ENCODE measurements around the gene TMPRSS6.

The TMPRSS6 gene

GRCh38 chr22:37112084-37112728, 2.7 kb upstream of the TMPRSS6 start:
- no peak for DNase-seq

- DNase-seq = no peak
Measured at GRCh38 chr22:37111156-37111717, 1.7 kb upstream of the TMPRSS6 start.

- DNase-seq = no peak
Measured at GRCh38 chr22:37107816-37108621, 1.5 kb downstream of the TMPRSS6 start.

- DNase-seq = no peak
Measured at GRCh38 chr22:37105990-37106389, 3.5 kb downstream of the TMPRSS6 start.

- DNase-seq = no peak
Measured at GRCh38 chr22:37105154-37105553, 4.4 kb downstream of the TMPRSS6 start.

GRCh38 chr22:37103656-37104452, 5.7 kb downstream of the TMPRSS6 start:
- DNase-seq = no peak

- DNase-seq = no peak
Measured at GRCh38 chr22:37103151-37103550, 6.4 kb downstream of the TMPRSS6 start.

- DNase-seq = no peak
Measured at GRCh38 chr22:37101311-37102066, 8.0 kb downstream of the TMPRSS6 start.

- DNase-seq = no peak
Measured at GRCh38 chr22:37100589-37101127, 8.9 kb downstream of the TMPRSS6 start.

- peak; percentile 51 for DNase-seq
Measured at GRCh38 chr22:37098976-37099591, 10.4 kb downstream of the TMPRSS6 start.

GRCh38 chr22:37097346-37097745, 12.2 kb downstream of the TMPRSS6 start:
- no peak for DNase-seq

GRCh38 chr22:37095113-37095512, 14.4 kb downstream of the TMPRSS6 start:
- DNase-seq = no peak

GRCh38 chr22:37094239-37094638, 15.3 kb downstream of the TMPRSS6 start:
- no peak for DNase-seq

GRCh38 chr22:37092997-37093396, 16.5 kb downstream of the TMPRSS6 start:
- DNase-seq = no peak

GRCh38 chr22:37091994-37092393, 17.5 kb downstream of the TMPRSS6 start:
- no peak for DNase-seq

- DNase-seq = no peak
Measured at GRCh38 chr22:37090920-37091695, 18.4 kb downstream of the TMPRSS6 start.

GRCh38 chr22:37089434-37089833, 20.1 kb downstream of the TMPRSS6 start:
- no peak for DNase-seq

- no peak for DNase-seq
Measured at GRCh38 chr22:37088750-37089408, 20.6 kb downstream of the TMPRSS6 start.

GRCh38 chr22:37088108-37088605, 21.4 kb downstream of the TMPRSS6 start:
- no peak for DNase-seq

- DNase-seq = no peak
Measured at GRCh38 chr22:37086184-37086583, 23.3 kb downstream of the TMPRSS6 start.
